Panc1 (cell line): ENCODE measurements around the gene LMTK2. TPM values are rescaled to one million over a fixed set of nuclear protein-coding genes. Genes with fewer than 3 reads are reported as not detected.

Experiments
- ATAC-seq: fragments of 200-7000 bp; cut with Tn5 transposase; 2 replicates; pipeline ENCODE4 v1.9.1; 2020; ENCODE audit warnings: mild to moderate bottlenecking, moderate library complexity
- BruUV-seq: library from RNA; stranded (reverse); fragments of 400-500 nt; replicated peaks from 2 replicates; lab custom pipeline; 2021; lab: Mats Ljungman, UMichigan
- CTCF ChIA-PET: fragments of 300-600 bp; sonication (Branson Sonifier 250); formaldehyde crosslinking; loops from one replicate; lab custom pipeline; 2022; ENCODE audit warnings: antibody characterized with exemption; lab: Charles Lee
- POLR2A ChIA-PET: fragments of 300-600 bp; sonication (Branson Sonifier 250); formaldehyde crosslinking; loops from one replicate; lab custom pipeline; 2022; ENCODE audit warnings: antibody characterized with exemption; lab: Charles Lee
- DNase-seq: peaks from one replicate; pipeline ENCODE4 v3.0.0-alpha.2; 2010; ENCODE audit warnings: low read depth, low spot score
- H3K27ac ChIP-seq: 2 replicates; pipeline ENCODE4 v1.5.1; 2011; ENCODE audit warnings: mild to moderate bottlenecking, low read length, inconsistent platforms
- H3K27me3 ChIP-seq: fragments of 200-500 bp; sonication (Bioruptor generic); 2 replicates; pipeline ENCODE4 v1.6.0; 2014; ENCODE audit warnings: low read length, inconsistent platforms; ENCODE audit not compliant: control insufficient read depth, insufficient read depth
- H3K36me3 ChIP-seq: fragments of 200-500 bp; sonication (Bioruptor generic); 2 replicates; pipeline ENCODE4 v1.5.1; 2014; ENCODE audit warnings: inconsistent platforms, mild to moderate bottlenecking, low read length, moderate library complexity; ENCODE audit not compliant: control insufficient read depth, insufficient read depth
- H3K4me1 ChIP-seq: 2 replicates; pipeline ENCODE4 v1.5.1; 2011; ENCODE audit warnings: inconsistent platforms, mild to moderate bottlenecking, low read length, moderate library complexity; ENCODE audit not compliant: control insufficient read depth, insufficient read depth
- H3K4me3 ChIP-seq, 2 experiments: 2 replicates each; pipeline ENCODE4 v1.5.1; 2011 to 2012; ENCODE audit warnings: low read depth in 2 of 2, low read length in 2 of 2, mild to moderate bottlenecking in 2 of 2, inconsistent platforms in 1 of 2, moderate library complexity in 1 of 2
- H3K9me3 ChIP-seq: fragments of 200-500 bp; sonication (Bioruptor generic); 2 replicates; pipeline ENCODE4 v1.5.1; 2014; ENCODE audit warnings: low read depth, mild to moderate bottlenecking, inconsistent platforms, low read length, moderate library complexity; ENCODE audit not compliant: control insufficient read depth, insufficient read depth
- CTCF ChIP-seq: fragments of 450-650 bp; IDR thresholded peaks from 2 replicates; pipeline ENCODE4 v1.5.1; 2017; ENCODE audit warnings: mild to moderate bottlenecking
- POLR2AphosphoS5 ChIP-seq: IDR thresholded peaks from 2 replicates; pipeline ENCODE4 v1.6.1; 2012; ENCODE audit warnings: mild to moderate bottlenecking, low read depth, low read length, moderate library complexity
- REST ChIP-seq, 2 experiments: IDR thresholded peaks; 2 replicates each; pipeline ENCODE4 v1.6.1; 2011 to 2012; ENCODE audit warnings: low read depth in 2 of 2, control low read depth in 1 of 2, low read length in 1 of 2, mild to moderate bottlenecking in 1 of 2, moderate library complexity in 1 of 2; ENCODE audit not compliant: insufficient read depth in 1 of 2
- SIN3A ChIP-seq: IDR thresholded peaks from 2 replicates; pipeline ENCODE4 v1.6.1; 2012; ENCODE audit warnings: low read depth, mild to moderate bottlenecking, low read length, moderate library complexity, borderline replicate concordance; ENCODE audit not compliant: insufficient read depth
- TCF7L2 ChIP-seq: IDR thresholded peaks from 2 replicates; pipeline ENCODE4 v1.6.1; 2011; ENCODE audit warnings: mild to moderate bottlenecking, low read depth, low read length, inconsistent platforms
- in situ Hi-C: cut with HindIII; loops from 2 replicates; pipeline ENCODE4 v1.10.0; 2016; ENCODE audit warnings: low sequenced_read_pairs, low pct_unique_long_range_greater_than_20kb
- intact Hi-C: fragments of 100-400 bp; cut with micrococcal nuclease; formaldehyde crosslinking; loops from one replicate; pipeline ENCODE4 v1.10.0; 2022; ENCODE audit not compliant: unreplicated experiment
- total RNA-seq: library from RNA; stranded (reverse); gene quantifications from one replicate; pipeline ENCODE4 v1.2.1, GENCODE V29; 2021; ENCODE audit not compliant: unreplicated experiment

LMTK2 gene
- total RNA-seq, 1 experiment from 2014 or later, result 25.4 TPM

GRCh38 chr7:98079891-98080648, 26.6 kb upstream of the LMTK2 start:
- POLR2A ChIA-PET, result interaction anchor here (0.6 kb wide), 1 partner anchor 62 kb away, joined by 4 read pairs; no protein-coding TSS in a partner anchor
- in situ Hi-C loops (no loop called here), intact Hi-C loops (no loop called here)
- BruUV-seq, result no TSS peak
- Histone ChIP-seq H3K36me3 (no peaks in the 10 kb centered on the region), H3K27me3 (no peaks in the 10 kb centered on the region), H3K4me3 (no peak overlapping the region), H3K9me3 (no peaks in the 10 kb centered on the region), H3K27ac (no peak overlapping the region), H3K4me1 (no peaks in the 10 kb centered on the region)
- ATAC-seq (no peak), DNase-seq (no peak)
- TF ChIP-seq CTCF, result no peak
- TF ChIP-seq TCF7L2, result no peak
- TF ChIP-seq POLR2AphosphoS5, result no peak
- no peak for TF ChIP-seq SIN3A
- TF ChIP-seq REST (IDR thresholded peaks at IDR 0.05; ENCODE audit: insufficient read depth in 1 of 2, low read depth in 2 of 2, low read length in 1 of 2), result no peak
- CTCF ChIA-PET, result no interaction called here

- ATAC-seq, result no peak
- CTCF ChIA-PET, result no interaction called here
- intact Hi-C loops (no loop called here), in situ Hi-C loops (no loop called here)
- no TSS peak for BruUV-seq
- no peaks in the 10 kb centered on the region for H3K4me1 ChIP-seq
- no peak for DNase-seq
- TF ChIP-seq TCF7L2 (no peak), REST (IDR thresholded peaks at IDR 0.05; ENCODE audit: insufficient read depth in 1 of 2, low read depth in 2 of 2, low read length in 1 of 2) (no peak), POLR2AphosphoS5 (no peak), CTCF (no peak), SIN3A (no peak)
- H3K4me3 ChIP-seq, result no peak overlapping the region
- no peaks in the 10 kb centered on the region for H3K9me3 ChIP-seq
- H3K27me3 ChIP-seq, result no peaks in the 10 kb centered on the region
- POLR2A ChIA-PET, result interaction anchor here (0.6 kb wide), 1 partner anchor 35 kb away, joined by 6 read pairs; no protein-coding TSS in a partner anchor
- no peak overlapping the region for H3K27ac ChIP-seq
- no peaks in the 10 kb centered on the region for H3K36me3 ChIP-seq
Observed at GRCh38 chr7:98081319-98081718, 25.3 kb upstream of the LMTK2 start.
